Endothelial cell of umbilical vein (primary cell): Measurements from ENCODE around the gene CYB561A3. TPM values are rescaled to one million over a fixed set of nuclear protein-coding genes. Genes with fewer than 3 reads are reported as not detected.

Experiments
- BruUV-seq: library from RNA; stranded (reverse); fragments of 400-500 nt; replicated peaks from 2 replicates; lab custom pipeline; 2021; lab: Mats Ljungman, UMichigan
- CTCF ChIA-PET: fragments of 300-600, 350-600 bp; sonication (Branson Sonifier 250); formaldehyde crosslinking; loops from one replicate; lab custom pipeline; 2021; ENCODE audit warnings: antibody characterized with exemption, inconsistent platforms; lab: Charles Lee
- POLR2A ChIA-PET: fragments of 300-600, 350-600 bp; sonication (Branson Sonifier 250); formaldehyde crosslinking; loops from one replicate; lab custom pipeline; 2021; ENCODE audit warnings: antibody characterized with exemption, inconsistent platforms; lab: Charles Lee
- DNase-seq: peaks from one replicate; pipeline ENCODE4 v3.0.0-alpha.2; 2011; ENCODE audit warnings: low read depth, low spot score
- FAIRE-seq: peaks from 2 replicates; lab custom pipeline; 2011; peaks lifted over from hg19 to GRCh38; lab: Jason Lieb, UNC
- H2AFZ ChIP-seq: 2 replicates; pipeline ENCODE4 v1.6.0; 2012; ENCODE audit warnings: low read depth, low read length, control low read depth, inconsistent platforms
- H3K27ac ChIP-seq: 2 replicates; pipeline ENCODE4 v1.5.1; 2011; ENCODE audit warnings: low read depth, mild to moderate bottlenecking, control low read depth, low read length, moderate library complexity; ENCODE audit not compliant: insufficient read depth
- H3K27me3 ChIP-seq, 2 experiments: 2 replicates each; pipeline versions ENCODE4 v1.6.0 to v1.6.1; 2011; ENCODE audit warnings: low read length in 2 of 2, mixed read lengths in 1 of 2; ENCODE audit not compliant: control insufficient read depth in 2 of 2, insufficient read depth in 2 of 2
- H3K36me3 ChIP-seq, 2 experiments: 2 replicates in 1 of 2; 3 replicates in 1 of 2; pipeline ENCODE4 v1.5.1; 2011; ENCODE audit warnings: low read length in 2 of 2, mild to moderate bottlenecking in 1 of 2, moderate library complexity in 1 of 2; ENCODE audit not compliant: control insufficient read depth in 2 of 2, insufficient read depth in 2 of 2; ENCODE audit errors: extremely low read depth in 1 of 2
- H3K4me1 ChIP-seq: 3 replicates; pipeline ENCODE4 v1.5.1; 2011; ENCODE audit warnings: mild to moderate bottlenecking, low read length; ENCODE audit not compliant: control insufficient read depth, insufficient read depth; ENCODE audit errors: extremely low read depth
- H3K4me2 ChIP-seq: 2 replicates; pipeline ENCODE4 v1.6.1; 2011; ENCODE audit warnings: low read length, control low read depth, mixed read lengths; ENCODE audit not compliant: insufficient read depth
- H3K4me3 ChIP-seq, 3 experiments: fragments of 200-600 bp in 1 of 3; sonication (generic), shearing (Covaris generic) in 1 of 3; replicated peaks in 1 of 3; 2 replicates each; pipeline ENCODE4 v1.5.1; 2011 to 2016; ENCODE audit warnings: control low read depth in 3 of 3, low read length in 3 of 3, mild to moderate bottlenecking in 2 of 3, inconsistent platforms in 1 of 3, low read depth in 1 of 3, moderate library complexity in 1 of 3; ENCODE audit not compliant: insufficient read depth in 1 of 3
- H3K79me2 ChIP-seq: 2 replicates; pipeline ENCODE4 v1.6.0; 2012; ENCODE audit warnings: low read length, inconsistent platforms; ENCODE audit not compliant: control insufficient read depth, insufficient read depth
- H3K9ac ChIP-seq: replicated peaks from 2 replicates; pipeline ENCODE3; 2011; ENCODE audit warnings: low read length, control low read depth; ENCODE audit not compliant: insufficient read depth; ENCODE audit errors: extremely low read depth
- H3K9me1 ChIP-seq: replicated peaks from 3 replicates; pipeline ENCODE4 v1.6.0; 2011; ENCODE audit warnings: mild to moderate bottlenecking, low read length; ENCODE audit not compliant: control insufficient read depth, insufficient read depth; ENCODE audit errors: extremely low read depth
- H3K9me3 ChIP-seq: replicated peaks from 2 replicates; pipeline ENCODE4 v1.5.1; 2012; ENCODE audit warnings: low read length, inconsistent platforms; ENCODE audit not compliant: control insufficient read depth, insufficient read depth
- H4K20me1 ChIP-seq: replicated peaks from 2 replicates; pipeline ENCODE3; 2011; ENCODE audit warnings: mild to moderate bottlenecking, low read length; ENCODE audit not compliant: control insufficient read depth, insufficient read depth; ENCODE audit errors: extremely low read depth
- EZH2 ChIP-seq: IDR thresholded peaks from 2 replicates; pipeline ENCODE4 v1.6.1; 2012; ENCODE audit warnings: borderline replicate concordance, low read depth, mild to moderate bottlenecking, moderate library complexity, low read length, inconsistent platforms; ENCODE audit not compliant: severe bottlenecking
- FOS ChIP-seq: IDR thresholded peaks from 2 replicates; pipeline ENCODE4 v1.6.1; 2011; ENCODE audit warnings: mild to moderate bottlenecking, low read length, moderate library complexity, borderline replicate concordance; ENCODE audit not compliant: insufficient read depth
- GATA2 ChIP-seq: IDR thresholded peaks from 2 replicates; pipeline ENCODE4 v1.7.0; 2011; ENCODE audit warnings: low read depth, mild to moderate bottlenecking, moderate library complexity, mixed read lengths, low read length; ENCODE audit not compliant: insufficient read length, insufficient read depth
- JUN ChIP-seq: IDR thresholded peaks from 2 replicates; pipeline ENCODE4 v1.6.1; 2011; ENCODE audit warnings: borderline replicate concordance, low read depth; ENCODE audit not compliant: insufficient read length, insufficient read depth
- MYC ChIP-seq: IDR thresholded peaks from one replicate; pipeline ENCODE4 v1.6.1; 2011; ENCODE audit warnings: mild to moderate bottlenecking, low read depth, low read length
- POLR2A ChIP-seq: IDR thresholded peaks from 2 replicates; pipeline ENCODE4 v1.6.1; 2012; ENCODE audit warnings: low read depth, mild to moderate bottlenecking, control low read depth, low read length
- POLR2AphosphoS5 ChIP-seq: IDR thresholded peaks from 2 replicates; pipeline ENCODE4 v1.6.1; 2012; ENCODE audit warnings: low read depth, mild to moderate bottlenecking, control low read depth, low read length, moderate library complexity; ENCODE audit not compliant: insufficient read depth
- dilution Hi-C: fragments of 300-500 bp; cut with MboI; formaldehyde crosslinking; loops from one replicate; pipeline ENCODE4 v1.15.0; 2019; ENCODE audit warnings: low sequenced_read_pairs; ENCODE audit not compliant: extremely low pct_ligation_motif_present
- intact Hi-C: fragments of 100-400 bp; cut with micrococcal nuclease; formaldehyde crosslinking; loops from one replicate; pipeline ENCODE4 v1.10.0; 2022
- polyA plus RNA-seq, 4 experiments: library from polyadenylated mRNA; depleted of rRNA in 3 of 4; stranded (reverse) in 3 of 4; unstranded in 1 of 4; fragments of >200 nt; gene quantifications; 2 replicates each; pipeline versions ENCODE4 v1.2.1 to v1.2.3, GENCODE V29; 2011 to 2012; ENCODE audit warnings: missing spikeins in 1 of 4
- total RNA-seq: library from RNA; stranded (reverse); gene quantifications from 2 replicates; pipeline ENCODE4 v1.2.3, GENCODE V29; 2021
- TF ChIP-seq, protein P1 (sequence below): IDR thresholded peaks from 2 replicates; pipeline ENCODE4 v1.6.1; 2011; ENCODE audit not compliant: insufficient read depth, insufficient read length
- TF ChIP-seq, protein P2 (sequence below), 2 donors: IDR thresholded peaks; 1 replicate in 1 of 2; 2 replicates in 1 of 2; pipeline ENCODE4 v1.5.1; 2011; ENCODE audit warnings: low read length in 2 of 2, mild to moderate bottlenecking in 2 of 2, moderate library complexity in 2 of 2, control low read depth in 1 of 2, inconsistent platforms in 1 of 2, low read depth in 1 of 2; ENCODE audit not compliant: insufficient read depth in 1 of 2; ENCODE audit errors: extremely low read depth in 1 of 2

The CYB561A3 gene
- total and polyA plus RNA-seq, 2 donors (not counting 3 experiments of a cell fraction or from before 2014, with no cell fraction given): 41.6 to 103 TPM

DNA sequence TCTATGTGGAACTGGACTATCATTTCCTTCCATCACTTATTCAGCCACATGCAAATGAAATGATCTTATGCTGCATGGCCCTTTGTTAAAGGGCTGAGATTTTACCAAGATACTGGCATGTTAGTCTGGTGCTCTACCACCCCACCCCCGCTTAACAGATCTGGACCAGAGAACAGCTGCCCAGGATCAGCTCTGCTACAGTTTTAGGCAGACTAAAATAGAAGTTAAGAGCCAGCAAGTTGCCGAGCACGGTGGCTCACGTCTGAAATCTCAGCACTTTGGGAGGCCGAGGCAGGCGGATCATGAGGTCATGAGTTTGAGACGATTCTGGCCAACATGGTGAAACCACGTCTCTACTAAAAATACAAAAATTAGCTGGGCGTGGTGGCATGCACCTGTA is 33.3 kb downstream of the CYB561A3 start:
- no peaks in the 10 kb centered on the region for H3K27me3 ChIP-seq
- no peak overlapping the region for H3K9ac ChIP-seq
- no TSS peak for BruUV-seq
- H3K27ac ChIP-seq: no peak overlapping the region
- ChIA-PET POLR2A (no interaction called here), CTCF (interaction anchor here (1.9 to 3.9 kb wide), 2 partner anchors 8 to 57 kb away, joined by 9 to 23 read pairs; no protein-coding TSS in a partner anchor)
- dilution Hi-C loops (no loop called here), intact Hi-C loops (no loop called here)
- H3K9me1 ChIP-seq: no peaks in the 10 kb centered on the region
- no peak overlapping the region for H2AFZ ChIP-seq
- no peak overlapping the region for H3K4me2 ChIP-seq
- peaks cover 11 to 17% of the 10 kb centered on the region in 2 experiments for H3K36me3 ChIP-seq
- TF ChIP-seq EZH2 (no peak), FOS (no peak), POLR2AphosphoS5 (no peak), GATA2 (no peak), JUN (no peak), MYC (no peak), POLR2A (no peak)
- TF ChIP-seq, protein P1, sequence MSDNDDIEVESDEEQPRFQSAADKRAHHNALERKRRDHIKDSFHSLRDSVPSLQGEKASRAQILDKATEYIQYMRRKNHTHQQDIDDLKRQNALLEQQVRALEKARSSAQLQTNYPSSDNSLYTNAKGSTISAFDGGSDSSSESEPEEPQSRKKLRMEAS: no peak
- TF ChIP-seq, protein P2, sequence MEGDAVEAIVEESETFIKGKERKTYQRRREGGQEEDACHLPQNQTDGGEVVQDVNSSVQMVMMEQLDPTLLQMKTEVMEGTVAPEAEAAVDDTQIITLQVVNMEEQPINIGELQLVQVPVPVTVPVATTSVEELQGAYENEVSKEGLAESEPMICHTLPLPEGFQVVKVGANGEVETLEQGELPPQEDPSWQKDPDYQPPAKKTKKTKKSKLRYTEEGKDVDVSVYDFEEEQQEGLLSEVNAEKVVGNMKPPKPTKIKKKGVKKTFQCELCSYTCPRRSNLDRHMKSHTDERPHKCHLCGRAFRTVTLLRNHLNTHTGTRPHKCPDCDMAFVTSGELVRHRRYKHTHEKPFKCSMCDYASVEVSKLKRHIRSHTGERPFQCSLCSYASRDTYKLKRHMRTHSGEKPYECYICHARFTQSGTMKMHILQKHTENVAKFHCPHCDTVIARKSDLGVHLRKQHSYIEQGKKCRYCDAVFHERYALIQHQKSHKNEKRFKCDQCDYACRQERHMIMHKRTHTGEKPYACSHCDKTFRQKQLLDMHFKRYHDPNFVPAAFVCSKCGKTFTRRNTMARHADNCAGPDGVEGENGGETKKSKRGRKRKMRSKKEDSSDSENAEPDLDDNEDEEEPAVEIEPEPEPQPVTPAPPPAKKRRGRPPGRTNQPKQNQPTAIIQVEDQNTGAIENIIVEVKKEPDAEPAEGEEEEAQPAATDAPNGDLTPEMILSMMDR (IDR thresholded peaks at IDR 0.05; ENCODE audit: extremely low read depth in 1 of 2, insufficient read depth in 1 of 2, low read depth in 1 of 2, low read length in 2 of 2): no peak
- DNase-seq: no peak
- peaks cover 10% of the 10 kb centered on the region for H3K4me1 ChIP-seq
- H3K4me3 ChIP-seq: no peak overlapping the region
- no peak for FAIRE-seq
- H4K20me1 ChIP-seq: no peaks in the 10 kb centered on the region
- H3K9me3 ChIP-seq: no peaks in the 10 kb centered on the region
- H3K79me2 ChIP-seq: peaks cover 66% of the 10 kb centered on the region
